H1 (cell line): ENCODE measurements around the gene JAG1.

Experiments used
- HDAC2 ChIP-seq, 2 experiments: fragments of 300-600 bp in 1 of 2; sonication (generic) in 1 of 2; IDR thresholded peaks; 2 replicates each; pipeline ENCODE4 v1.6.1; 2011 to 2012; ENCODE audit warnings: low read depth in 2 of 2, low read length in 2 of 2, mild to moderate bottlenecking in 2 of 2, moderate library complexity in 2 of 2, borderline replicate concordance in 1 of 2, inconsistent platforms in 1 of 2
- TF ChIP-seq, protein P1 (sequence below): IDR thresholded peaks from 2 replicates; pipeline ENCODE4 v1.6.1; 2011; ENCODE audit warnings: low read depth, mild to moderate bottlenecking, low read length; ENCODE audit not compliant: insufficient read depth

DNA sequence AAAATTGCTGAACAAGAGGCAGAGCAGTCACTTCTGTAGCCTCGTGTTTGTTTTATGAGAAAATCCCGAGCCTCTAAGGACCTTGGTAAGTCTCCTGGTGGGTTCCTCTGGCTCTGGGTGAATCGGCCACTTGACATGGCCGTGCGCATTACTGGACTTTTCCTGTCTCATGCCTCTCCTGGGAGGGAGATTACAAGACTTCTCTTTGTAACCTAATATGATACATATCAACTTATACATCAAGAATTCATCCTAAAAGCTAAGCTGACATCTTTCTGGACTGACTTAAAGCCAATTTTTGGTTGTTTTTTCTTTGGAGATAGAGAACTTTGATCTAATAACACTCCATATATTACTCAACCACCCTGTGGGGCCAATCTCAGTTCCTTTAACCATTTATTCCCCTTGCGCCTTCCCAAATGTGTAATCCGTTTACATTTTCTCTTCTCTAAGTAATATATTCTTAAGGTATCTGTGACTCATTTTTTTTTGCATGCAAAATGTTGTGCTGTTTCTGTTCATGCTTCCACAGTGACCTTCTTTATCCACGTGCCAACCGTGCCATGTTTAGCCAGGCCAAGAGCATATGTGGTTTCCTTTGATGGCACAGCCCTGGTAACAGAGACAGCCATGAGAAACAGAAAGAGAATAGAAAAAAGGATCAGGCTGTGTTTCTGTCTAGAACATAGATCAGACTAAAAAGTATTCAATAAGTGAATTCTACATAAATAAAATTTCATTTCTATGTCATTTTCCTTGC is 47.5 kb upstream of the JAG1 start:
- TF ChIP-seq, protein P1, sequence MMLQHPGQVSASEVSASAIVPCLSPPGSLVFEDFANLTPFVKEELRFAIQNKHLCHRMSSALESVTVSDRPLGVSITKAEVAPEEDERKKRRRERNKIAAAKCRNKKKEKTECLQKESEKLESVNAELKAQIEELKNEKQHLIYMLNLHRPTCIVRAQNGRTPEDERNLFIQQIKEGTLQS, result no peak
- no peak for TF ChIP-seq HDAC2 (IDR thresholded peaks at IDR 0.05; ENCODE audit: borderline replicate concordance in 1 of 2, low read depth in 2 of 2, low read length in 2 of 2)
